ENCODE results near the gene RAPGEF3.

RAPGEF3 gene

GRCh38 chr12:47790676-47791350, 32.1 kb upstream of the RAPGEF3 start:
- DNase-seq = no peak

GRCh38 chr12:47789712-47790489, 31.2 kb upstream of the RAPGEF3 start:
- DNase-seq = no peak

GRCh38 chr12:47789141-47789540, 30.5 kb upstream of the RAPGEF3 start:
- no peak for DNase-seq

GRCh38 chr12:47787596-47788319, 29.1 kb upstream of the RAPGEF3 start:
- no peak for DNase-seq

- no peak for DNase-seq
Observed at GRCh38 chr12:47786662-47787280, 28.1 kb upstream of the RAPGEF3 start.

- no peak for DNase-seq
Observed at GRCh38 chr12:47785887-47786661, 27.4 kb upstream of the RAPGEF3 start.

- no peak for DNase-seq
Observed at GRCh38 chr12:47785036-47785886, 26.6 kb upstream of the RAPGEF3 start.

GRCh38 chr12:47783821-47784819, 25.4 kb upstream of the RAPGEF3 start:
- DNase-seq = no peak

GRCh38 chr12:47783024-47783755, 24.5 kb upstream of the RAPGEF3 start:
- no peak for DNase-seq

- DNase-seq = no peak
Observed at GRCh38 chr12:47782372-47782770, 23.7 kb upstream of the RAPGEF3 start.

- no peak for DNase-seq
Observed at GRCh38 chr12:47781479-47782371, 23.0 kb upstream of the RAPGEF3 start.

GRCh38 chr12:47779943-47780504, 21.3 kb upstream of the RAPGEF3 start:
- no peak for DNase-seq

- peak; percentile 93 for DNase-seq
Observed at GRCh38 chr12:47779301-47779942, 20.7 kb upstream of the RAPGEF3 start.

GRCh38 chr12:47778881-47779280, 20.2 kb upstream of the RAPGEF3 start:
- no peak for DNase-seq

- DNase-seq = no peak
Observed at GRCh38 chr12:47777741-47778558, 19.3 kb upstream of the RAPGEF3 start.

GRCh38 chr12:47777151-47777550, 18.5 kb upstream of the RAPGEF3 start:
- DNase-seq = no peak

All from CD4-positive, alpha-beta T cell treated with Interleukin-17A for 1 hour (primary cell).